Fibroblast of gingiva (primary cell): ENCODE results near the gene TMPRSS6.
A peak's percentile ranks its signal among the peaks of the same experiment; 100 is the strongest.
"Not testable (repeated sequence)": the region's sequence is repeated elsewhere in the genome, so short reads cannot be mapped to it uniquely, and the experiment has no call there.

ENCODE experiments used
- DNase-seq: peaks from one replicate; pipeline ENCODE4 v3.0.0-alpha.2; 2011; ENCODE audit warnings: low read depth

Gene TMPRSS6

DNA sequence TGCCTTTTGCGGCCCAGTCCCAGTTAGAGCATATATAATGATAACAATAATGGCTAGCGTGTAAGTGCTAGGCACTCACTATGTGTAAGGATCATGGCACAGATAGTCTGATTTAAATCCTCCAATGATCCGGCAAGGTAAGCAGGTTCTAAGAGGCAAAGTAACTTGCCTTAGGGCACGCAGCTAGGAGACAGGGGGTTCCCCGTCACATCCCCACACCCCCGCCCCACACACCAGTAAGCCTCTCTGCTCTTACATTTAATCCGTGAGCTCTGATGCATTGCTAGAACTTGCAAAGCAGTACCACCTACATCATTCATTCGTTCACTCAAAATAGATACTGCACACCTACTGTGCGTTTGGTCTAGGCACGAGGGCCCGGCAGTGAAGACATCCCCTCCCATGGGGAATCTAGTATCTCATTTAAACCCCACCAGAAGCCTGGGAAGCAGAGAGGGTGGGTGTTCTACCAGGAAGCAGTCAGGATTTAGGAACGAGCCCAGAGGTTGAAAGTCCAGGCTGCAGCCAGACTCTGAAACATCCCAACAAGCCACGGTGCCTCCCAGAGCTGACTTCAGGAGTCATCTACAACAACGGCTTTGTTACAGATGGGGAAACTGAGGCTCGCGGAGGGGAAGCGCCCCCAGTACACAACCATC, 20.6 kb downstream of the TMPRSS6 start:
- no peak for DNase-seq

DNA sequence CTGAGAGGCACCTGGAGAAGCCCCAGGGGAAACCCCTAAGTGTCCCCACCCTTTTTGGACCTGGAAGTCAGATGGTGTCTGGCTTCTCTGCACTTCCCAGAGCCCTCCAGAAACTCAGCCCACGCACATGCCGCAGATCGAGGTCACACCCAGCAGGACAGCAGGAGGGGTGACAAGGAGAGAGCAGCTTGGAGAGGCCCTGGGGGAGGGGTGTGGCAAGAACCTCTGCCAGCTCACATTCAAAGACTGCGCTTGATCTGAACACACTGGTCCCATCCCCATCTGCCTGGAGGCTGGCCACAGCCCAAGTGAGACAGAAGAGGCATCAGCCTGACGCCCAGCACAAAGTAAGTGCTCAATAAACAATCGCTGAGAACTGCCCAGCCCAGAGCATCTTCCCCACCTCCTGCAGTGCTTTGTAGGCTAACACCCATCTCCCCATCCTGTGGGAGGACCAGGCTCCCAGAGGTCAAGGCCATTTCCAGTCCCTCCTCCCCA, 21.4 kb downstream of the TMPRSS6 start:
- DNase-seq, result no peak

DNA sequence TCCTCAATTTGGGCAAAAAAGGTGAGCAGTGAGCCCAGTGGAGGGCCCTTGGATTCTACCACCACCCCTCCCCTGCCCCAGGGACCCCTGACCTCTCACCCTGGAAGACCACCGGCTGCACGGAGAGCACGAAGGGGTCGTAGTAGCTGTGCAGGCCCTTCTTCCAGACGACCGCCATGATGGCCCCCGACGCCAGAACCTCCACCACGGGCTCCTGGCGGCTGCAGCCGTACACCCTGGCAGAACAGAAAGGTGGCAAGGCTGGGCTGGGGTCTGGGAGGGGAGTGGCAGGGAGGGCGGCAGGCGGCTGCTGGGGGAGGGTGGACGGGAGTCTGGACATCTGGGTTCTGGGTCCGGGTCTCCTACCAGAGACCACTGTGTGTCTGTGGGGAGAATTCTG, 23.3 kb downstream of the TMPRSS6 start:
- no peak for DNase-seq

DNA sequence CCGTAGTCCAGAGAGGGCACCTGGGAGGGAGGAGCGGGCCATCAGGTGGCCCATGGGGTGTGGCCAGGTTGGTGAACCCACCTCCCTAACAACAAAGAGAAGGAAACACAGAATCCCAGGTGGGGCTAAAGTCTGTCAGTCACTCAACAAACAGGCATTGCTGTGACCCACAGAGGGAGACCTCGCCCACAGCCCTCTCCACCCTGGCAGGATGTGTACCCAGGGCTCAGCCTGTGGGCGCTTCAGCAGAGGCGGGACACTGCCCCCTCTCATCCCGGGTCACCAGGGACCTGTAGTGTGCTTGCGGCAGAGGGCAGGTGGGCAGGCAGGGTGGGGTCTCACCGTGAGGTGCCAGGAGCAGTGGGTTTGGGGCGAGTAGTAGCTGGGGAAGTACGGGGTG, 25.1 kb downstream of the TMPRSS6 start:
- no peak for DNase-seq

DNA sequence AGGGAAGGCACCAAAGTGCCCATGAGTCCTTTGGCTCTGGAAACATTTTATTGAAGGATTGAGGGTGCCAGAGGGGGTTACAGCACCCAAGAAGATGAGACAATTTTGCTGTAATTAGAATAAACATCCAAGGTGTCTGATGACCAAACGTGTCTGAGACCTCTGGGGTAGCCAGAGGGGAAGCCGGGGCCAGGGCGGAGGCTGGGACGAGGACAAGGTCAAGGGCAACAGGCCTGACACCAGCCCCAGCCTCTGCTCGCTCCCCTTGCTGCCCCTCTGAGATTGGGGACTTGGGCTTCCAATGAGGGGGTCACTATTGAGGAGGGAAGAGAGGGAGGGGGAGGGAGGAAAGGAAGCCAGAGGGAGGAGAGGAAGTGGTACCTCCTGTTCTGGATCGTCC, 25.6 kb downstream of the TMPRSS6 start:
- no peak for DNase-seq

DNA sequence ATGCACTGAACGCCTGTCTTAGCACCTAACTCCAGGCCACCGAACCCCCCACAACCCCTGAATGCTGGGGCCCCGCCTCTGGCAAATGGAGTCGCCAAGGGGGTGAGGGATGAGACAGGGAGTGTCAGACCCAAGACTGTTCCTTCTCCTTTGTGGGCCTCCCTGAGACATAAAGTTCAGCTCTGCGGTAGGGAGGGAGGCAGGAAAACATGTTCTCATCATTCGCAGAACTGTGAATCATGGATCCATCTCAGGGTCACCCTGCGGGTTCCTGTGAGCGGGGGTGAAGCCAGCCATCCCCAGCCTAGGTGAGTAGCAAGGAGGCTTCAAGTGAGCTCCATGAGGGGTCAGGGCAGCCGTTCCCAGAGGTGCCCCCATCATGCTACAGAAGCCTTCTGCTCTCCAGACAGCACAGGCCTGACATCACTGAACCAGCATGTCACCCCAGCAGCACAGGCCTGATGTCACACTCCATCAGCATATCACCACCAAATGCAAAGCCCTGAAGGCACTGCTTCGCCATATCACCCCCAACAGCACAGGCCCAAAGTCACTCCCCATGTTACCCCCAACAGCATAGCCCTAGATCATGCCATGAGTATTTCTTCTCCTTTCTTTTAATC, 27.2 kb downstream of the TMPRSS6 start:
- no peak for DNase-seq

DNA sequence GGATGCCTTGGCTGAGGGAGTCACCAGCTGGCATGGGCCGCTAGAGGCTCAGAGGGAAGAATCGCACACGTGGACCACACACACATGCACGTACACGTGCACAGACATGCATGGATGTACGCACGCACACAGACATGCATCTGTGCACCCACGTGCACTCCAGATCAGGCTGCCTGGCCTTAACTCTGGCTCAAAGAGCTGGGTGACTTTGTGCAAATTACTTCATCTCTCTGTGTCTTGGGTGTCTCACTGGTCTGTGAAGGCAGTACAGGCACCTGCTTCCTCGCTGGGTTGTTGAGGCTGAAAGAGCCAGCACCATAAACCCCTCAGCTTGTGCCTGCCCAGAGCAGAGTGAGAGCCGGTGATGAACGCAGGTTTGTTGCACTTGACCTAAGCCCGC, 28.7 kb downstream of the TMPRSS6 start:
- no peak for DNase-seq

DNA sequence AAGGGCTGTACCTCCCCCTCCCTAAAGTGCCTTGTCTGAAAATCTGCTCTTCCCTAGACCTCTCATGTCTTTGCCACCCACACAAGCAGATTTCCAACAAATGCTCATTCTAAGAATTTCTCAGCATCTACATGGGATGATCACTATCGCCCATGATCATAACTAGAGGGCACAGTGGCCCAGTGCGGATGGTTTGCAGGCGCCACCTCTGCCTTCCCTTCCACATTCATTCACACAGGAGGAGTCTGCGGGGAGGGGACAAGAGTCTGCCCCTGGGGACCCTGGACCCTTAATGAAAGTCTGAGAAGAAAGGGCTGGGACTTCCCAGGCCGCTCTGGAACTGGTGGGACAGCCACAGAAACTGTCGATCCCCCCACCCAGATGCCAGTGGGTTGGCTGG, 29.1 kb downstream of the TMPRSS6 start:
- no peak for DNase-seq

DNA sequence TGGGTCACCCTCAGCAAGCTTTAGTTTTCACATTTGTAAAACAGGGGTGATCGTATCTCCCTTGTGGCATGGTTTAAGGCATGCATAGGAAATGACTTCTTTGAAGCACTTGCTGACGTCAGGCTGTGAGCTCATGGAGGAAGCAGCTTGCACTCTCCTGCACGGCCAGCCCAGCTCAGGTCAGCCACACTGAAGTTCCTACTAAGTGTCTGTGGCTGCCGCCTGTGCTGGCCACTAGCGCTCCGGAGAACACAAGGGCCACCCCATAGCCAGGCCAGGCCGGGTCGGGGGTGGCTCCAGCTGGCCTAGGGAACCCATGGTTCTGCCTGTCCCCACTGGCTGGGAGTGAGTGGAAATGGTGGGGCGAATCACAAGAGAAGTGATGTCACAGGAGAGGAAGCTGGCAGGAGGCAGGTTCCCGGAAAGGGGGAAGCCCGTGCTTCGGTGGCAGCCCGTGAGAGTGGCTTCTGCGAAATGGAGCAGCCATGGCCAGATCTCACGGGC, 29.8 kb downstream of the TMPRSS6 start:
- no peak for DNase-seq

DNA sequence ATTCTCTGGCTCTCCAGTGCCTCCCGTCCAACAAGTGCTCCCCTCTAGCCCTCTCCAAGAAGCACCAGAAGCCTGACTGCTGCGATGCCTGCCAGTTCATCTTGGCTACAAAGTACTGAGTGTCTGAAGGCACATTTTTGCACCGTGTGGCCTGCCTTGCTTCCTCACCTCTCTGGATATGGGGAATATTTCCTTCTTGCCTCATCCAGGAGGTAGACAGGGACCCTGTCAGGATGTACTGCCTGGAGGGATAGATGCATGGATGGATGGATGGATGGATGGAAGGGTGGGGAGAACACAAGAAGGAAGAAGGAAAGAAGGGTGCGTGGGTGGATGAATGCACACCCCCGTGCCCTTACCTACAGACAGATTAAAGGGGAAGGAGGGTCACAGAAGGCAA, 30.4 kb downstream of the TMPRSS6 start:
- DNase-seq, result no peak

DNA sequence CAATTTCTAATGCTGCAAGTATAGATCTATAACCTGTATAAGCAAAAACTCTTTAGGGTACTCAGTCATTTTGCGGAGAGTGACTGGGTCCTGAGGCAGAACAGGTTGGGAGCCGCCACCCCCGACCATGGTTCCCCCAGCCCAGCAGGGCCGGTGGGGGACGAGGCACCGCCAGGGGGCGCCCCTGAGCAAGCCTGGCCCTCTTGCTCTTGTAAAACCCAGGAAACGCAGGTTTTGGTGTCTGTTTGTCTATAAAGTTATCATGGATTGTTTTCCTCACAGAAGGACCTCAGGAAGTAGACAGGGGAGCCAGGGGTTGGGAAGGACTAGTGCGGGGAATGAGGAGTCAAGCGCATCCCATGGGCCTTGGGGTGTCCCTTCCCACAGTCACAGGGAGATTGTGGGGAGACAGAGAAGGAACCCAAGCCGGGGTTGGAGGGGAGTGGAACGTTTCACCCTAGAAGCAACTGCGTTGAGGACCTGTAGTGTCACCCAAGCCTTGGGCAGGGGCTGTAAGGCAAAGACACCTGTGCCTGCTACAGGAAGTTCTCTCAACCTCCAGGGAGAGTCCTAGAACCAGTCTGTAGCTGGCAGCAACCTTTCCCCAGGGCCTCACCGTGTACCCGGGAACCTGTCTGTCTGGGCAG, 31.6 kb downstream of the TMPRSS6 start:
- peak; percentile 14 for DNase-seq

DNA sequence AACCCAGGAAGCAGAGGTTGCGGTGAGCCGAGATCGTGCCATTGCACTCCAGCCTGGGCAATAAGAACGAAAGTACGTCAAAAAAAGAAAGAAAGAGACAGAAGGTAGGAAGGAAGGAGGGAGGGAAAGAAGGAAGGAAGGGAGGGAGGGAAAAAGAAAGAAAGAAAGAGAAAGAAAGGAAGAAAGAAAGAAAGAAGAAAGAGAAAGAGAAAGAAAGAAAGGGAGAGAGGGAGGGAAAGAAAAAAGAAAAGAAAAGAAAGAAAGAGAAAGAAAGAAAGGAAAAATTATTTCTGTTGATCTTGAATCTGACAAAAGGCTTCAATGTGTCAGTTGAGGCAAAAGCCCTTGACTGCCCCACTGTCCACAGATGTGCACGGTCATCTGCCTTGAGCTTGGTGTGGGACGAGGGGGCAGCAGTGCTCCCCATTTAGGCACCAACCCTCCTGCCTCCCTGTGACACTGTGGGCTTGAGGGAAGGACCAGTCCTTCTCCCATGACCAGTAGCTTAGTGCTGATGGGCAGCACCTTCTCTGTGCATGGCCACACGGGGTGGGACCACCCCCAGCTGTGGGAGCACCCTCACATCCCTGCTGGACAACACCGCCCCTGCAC, 33.6 kb downstream of the TMPRSS6 start:
- DNase-seq, result no peak

DNA sequence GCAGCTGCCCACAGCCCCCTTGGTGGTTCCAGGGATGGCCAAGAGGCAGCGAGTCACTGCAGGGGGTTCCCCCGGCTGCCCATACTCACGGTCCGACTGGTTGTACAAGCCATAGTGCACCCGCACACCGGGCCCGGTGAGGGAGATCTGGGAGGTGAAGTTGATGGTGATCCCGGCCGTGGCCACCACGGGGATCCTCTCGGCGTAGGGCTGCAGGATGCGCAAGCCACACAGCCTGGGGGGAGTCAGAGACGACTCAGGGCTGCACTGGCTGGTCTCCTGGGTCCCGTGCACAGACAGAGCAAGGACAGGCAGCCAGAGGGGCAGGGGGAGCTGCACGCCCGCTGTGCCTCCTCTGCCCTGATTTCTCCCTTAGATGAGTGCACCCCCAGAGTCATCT, 34.5 kb downstream of the TMPRSS6 start:
- DNase-seq, result no peak

DNA sequence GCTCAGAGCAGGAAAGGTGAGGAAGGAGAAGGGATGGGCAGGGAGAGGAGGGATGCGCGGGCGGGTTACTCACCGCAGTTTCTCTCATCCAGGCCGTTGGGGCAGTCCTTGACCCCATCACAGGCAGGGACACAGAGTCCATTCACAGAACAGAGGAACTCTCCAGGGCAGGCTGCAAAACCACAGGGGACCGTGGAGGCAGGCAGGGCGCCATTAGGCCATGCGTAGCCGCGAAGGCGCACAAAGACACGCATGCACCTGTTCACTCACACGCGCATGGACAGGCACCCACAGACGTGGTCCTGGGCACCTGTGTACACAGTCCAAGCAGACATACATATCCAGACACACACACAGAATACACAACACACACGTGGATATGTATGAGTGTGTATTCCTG, 35.0 kb downstream of the TMPRSS6 start:
- no peak for DNase-seq

DNA sequence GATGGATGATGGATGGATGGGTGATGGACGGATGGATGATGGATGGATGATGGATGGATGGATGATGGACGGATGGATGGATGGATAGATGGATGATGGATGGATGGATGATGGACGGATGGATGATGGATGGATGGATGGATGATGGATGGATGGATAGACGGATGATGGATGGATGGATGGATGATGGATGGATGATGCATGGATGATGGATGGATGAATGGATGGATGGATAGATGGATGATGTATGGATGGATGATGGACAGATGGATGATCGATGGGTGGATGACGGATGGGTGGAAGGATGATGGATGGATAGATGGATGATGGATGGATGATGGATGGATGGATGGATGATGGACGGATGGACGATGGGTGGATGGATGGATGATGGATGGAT, 36.8 kb downstream of the TMPRSS6 start:
- DNase-seq, result no peak

DNA sequence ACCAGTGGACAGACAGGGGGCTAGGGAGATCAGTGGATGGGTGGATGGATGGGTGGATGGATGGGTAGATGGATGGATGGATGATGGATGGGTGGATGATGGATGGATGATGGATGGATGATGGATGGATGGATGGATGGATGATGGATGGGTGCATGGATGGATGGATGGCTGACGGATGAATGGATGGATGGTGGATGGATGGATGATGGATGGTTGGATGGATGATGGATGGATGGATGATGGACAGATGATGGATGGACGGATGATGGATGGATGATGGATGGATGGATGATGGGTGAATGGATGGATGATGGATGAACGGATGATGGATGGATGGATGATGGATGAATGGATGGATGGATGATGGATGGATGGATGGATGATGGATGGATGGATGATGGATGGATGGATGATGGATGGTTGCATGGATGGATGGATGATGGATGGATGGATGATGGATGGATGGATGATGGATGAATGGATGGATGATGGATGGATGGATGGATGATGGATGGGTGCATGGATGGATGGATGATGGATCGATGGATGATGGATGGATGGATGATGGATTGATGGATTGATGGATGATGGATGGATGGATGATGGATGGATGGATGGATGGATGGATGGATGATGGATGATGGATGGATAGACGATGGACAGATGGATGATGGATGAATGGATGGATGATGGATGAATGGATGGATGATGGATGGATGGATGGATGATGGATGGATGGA, 37.5 kb downstream of the TMPRSS6 start:
- DNase-seq, result not testable (repeated sequence)

DNA sequence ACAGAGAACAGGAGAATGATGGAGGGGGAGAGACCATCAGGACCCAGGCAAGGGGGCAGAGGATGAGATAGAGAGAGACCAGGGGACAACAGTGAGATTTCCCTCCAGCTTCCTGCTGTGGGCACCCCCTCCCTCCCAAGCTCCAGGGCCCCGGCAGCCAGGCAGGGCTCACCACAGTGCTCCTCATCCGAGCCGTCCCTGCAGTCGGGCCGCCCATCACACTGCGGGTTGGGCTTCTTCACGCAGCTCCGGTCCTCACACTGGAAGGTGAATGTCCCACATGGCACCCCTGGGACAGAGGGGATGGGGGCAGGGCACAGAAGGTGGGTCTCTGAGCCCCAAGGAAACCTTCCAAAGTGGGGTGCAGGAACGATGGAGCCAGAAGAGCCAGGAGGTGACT, 38.8 kb downstream of the TMPRSS6 start:
- DNase-seq, result no peak

DNA sequence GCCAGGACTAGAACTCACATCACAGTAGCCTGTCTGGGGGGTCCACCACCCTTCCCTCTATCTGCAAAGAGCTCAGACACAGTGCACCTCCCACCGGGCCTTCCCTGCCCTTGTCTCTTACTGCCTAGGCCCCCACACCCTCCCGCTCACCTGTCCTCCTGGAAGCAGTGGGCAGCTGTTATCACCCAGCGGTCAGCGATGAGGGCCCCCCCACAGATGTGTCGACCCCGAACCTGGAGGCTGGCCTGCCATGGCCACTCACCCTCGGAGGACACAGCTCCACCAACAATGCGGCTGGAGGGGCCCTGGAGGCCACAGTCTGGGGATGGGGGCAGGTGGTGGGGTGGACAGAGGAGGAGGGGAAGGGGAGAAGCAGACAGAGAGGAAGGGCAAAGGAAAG, 39.2 kb downstream of the TMPRSS6 start:
- DNase-seq, result no peak

DNA sequence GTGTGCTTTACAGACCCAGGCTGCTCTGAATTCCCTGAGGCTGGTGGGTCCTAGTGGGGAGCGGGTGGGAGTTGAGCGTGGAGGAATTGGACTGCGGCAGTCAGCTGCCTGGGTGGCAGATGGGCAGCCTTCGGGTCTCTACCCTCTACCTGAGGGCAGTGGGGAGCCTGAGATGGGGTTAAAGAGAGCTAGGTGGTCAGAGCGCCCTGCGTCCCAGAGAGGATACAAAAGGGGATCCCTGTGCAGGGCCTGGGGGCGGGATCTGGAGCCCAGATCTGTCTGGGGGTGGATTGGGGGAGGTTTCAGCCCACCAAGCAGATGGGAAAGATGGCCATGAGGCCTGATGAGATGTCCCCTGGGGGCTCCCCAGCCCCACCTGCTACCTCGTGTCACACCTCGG, 39.8 kb downstream of the TMPRSS6 start:
- no peak for DNase-seq

DNA sequence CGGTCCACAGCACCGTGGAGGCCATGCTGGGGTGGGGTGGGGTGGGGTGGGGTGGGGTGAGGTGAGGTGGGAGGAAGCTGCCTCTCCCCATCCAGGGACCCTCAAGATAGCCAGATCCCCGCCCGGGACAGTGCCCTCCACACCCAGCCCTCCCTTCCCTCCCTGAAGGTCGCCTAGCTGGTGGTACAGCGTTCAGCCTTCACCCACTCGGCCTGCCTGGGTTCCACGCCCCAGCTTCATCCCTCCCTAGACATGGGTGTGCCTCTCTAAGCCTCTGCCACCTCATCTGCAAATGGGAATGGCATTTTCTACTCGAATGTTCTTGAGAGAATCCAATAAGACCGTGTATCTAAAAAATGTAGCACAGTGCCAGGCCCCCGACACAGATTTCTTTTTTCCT, 40.2 kb downstream of the TMPRSS6 start:
- no peak for DNase-seq

DNA sequence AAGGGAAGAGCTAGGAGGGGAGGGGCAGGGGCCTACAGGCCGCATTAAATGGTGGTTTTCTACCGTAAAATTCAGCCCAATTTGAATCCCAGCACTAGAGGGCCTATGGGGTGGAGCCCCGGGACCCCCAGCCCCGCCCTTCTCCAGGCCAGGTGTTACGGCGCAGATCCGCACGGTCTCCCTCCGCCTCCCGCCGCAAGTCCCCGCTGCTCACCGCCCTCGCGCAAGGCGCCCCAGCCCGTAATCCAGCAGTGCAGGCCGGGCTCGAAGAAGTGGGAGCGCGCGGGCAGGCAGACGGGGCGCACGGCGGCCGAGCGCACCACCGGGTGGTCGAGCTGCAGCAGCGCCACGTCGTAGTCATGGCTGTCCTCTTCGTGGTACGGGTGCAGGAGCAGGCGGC, 40.7 kb downstream of the TMPRSS6 start:
- DNase-seq, result no peak

DNA sequence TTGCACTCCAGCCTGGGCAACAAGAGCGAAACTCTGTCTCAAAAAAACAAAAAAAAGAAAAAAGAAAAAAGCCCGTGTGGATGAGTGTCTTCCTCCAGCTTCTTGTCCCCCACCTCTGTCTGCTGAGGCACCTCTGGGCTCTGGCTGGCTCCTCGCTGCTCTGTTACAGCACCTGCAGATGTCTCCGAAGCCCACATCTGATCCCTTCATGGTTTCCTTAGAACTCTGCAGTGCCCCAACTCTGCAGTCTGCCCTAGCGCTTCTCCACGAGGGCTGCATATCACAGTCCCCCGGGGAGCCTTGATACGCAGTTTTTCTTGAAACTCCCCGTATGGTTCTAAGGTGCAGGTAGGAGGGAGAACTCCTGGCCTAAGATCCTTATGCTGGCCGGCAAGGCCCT, 42.1 kb downstream of the TMPRSS6 start:
- DNase-seq, result no peak
